NCI-H1048 (cell line): ENCODE measurements around the gene CCND2.

Experiments used
- DNase-seq: peaks from one replicate; lab custom pipeline; 2025; lab: John Stamatoyannopoulos, UW

Gene CCND2

DNA sequence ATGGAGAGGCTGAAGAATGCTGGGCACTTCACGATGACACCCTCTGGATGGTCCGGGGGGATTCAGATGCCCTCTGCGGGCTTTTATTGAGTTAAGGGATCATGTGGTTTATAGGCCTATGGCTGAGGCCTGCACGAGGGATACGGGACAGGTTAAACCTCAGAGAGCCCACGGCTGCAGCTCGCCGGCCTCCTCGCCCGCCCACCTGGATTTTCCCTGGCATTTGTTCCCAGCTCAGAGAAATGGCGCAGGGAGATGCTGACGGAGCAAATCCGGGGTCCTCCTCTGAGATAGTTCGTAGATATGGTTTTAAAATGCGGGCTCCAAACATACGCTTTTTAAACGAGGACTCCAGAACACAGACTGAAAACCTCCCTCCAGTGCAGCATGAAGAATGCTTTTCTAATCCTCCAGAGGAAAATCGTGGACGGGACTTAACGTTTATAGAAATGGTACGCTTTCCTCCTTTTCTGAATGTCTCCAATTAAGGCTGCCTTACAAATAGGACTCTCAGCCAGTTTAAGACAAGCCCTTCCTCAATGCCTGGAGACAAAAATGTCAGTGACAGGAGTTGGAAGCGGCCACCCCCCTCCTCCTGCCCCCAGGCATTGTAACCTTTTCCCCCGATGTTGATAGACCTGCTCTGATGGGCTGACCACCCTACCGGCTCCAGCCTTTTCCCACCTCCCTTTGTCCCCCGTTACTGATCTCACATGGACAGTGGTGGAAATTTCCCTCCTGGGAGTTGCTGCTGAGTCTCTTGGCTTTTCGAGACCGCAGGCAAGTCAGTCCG lies 16.6 kb downstream of the CCND2 start:
- DNase-seq, result no peak

DNA sequence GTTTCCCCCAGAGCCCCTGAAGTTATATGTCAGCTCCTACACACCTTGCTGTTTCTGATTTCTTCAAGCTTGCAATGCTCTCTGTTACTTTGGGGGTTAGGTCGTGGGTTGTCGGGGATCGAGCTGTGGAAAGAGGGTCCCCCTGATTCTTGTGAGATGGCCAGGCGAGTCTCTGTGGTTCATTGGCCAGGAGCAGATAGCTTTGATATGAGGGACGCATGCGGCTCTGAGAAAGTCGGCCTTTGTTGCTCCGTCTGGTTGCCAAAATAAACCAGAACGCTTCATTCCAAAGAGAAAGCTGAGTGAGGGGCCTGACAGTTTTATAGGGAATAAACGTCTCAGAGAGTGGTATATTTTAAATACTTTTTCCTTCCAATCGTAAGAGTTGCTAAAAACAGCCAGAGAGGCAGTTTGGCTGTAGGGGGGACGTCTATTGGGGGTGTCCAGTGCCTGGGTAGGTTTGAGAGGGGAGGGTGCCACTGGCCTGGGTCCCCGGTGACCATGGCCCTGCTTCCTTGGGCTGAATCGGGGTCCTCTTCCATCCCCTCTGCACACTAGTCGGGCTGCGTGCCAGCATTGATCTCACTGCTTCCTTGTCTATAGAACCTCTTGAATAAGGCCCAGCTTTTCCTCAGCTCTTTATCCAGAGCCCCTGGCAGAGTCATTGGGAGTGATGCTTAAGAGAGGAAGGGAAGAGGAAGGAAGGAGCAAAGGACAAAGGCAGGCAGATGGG lies 18.9 kb downstream of the CCND2 start:
- no peak for DNase-seq

DNA sequence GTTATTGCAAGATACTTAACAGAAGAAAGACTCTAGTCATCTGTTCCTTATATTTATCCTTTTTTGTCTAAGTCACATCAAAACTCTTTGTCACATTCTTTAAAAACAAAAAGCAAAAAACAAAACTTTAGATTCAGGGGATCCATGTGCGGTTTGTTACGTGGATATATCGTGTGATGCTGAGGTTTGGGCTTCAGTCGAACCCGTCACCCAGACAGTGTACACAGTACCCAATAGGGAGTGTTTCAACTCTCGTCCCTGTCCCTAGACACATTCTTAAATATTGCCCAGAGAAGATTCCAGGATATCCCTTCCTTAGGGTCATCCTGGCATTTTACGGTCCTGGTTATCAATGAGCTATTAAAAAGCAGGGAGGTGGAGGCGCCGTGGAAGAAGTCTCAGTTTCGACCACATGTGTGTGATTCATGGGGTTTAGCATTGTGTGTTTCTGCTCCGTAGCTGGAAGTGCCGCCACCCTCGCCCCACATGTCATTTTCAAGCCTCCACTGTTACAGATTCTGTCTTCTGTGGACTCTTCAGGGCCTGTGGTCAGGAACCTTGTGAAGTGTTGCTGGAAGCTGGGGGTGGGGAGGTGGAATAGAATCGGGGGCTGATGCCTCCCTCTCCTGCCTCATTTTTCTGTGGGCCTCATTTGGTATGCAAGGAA lies 19.9 kb downstream of the CCND2 start:
- DNase-seq, result no peak

DNA sequence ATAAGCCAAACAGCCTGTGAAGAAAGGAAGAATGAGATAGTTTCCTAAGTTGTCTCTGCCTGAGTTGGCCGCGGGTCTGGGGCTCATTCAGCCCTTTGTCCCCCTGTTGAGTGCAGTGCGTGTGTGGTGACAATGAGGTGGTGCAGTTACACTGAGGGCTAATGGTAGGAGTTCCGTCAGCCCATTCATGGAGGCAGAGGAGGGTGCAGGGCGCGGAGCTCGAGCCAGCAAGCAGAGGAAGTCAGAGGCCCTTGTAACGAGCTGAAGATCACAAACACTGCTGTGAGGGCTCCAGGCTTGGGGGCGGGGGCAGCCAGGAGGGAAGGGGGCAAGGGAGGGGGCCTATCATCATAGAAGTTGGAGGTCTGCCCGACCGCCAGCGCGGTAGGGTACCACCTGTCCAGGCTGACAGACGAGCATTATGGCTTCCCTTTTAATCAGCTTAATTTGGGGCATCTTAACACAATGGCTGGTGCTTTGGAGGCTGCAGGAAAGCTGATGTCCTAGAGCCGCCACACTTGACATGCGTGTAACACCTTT lies 20.5 kb downstream of the CCND2 start:
- DNase-seq, result no peak

DNA sequence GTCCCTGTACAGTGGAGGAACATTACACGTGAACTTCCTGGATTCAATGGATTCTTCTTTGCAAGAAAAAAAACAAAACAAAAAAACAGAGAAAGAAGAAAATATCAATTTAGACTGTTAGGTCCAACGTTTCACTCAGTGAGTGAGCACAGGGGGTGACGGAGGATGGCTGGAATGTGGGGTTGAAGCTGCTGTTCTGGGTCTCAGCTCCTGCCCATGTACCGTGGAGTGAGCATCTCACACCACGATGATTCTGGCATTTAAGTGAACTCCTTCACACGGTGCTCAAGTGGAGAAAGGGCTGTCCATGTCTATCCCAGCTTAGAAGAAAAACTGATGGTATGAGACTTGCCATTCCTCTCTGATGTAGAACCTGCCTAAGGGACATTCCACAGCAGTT lies 23.2 kb downstream of the CCND2 start:
- no peak for DNase-seq

DNA sequence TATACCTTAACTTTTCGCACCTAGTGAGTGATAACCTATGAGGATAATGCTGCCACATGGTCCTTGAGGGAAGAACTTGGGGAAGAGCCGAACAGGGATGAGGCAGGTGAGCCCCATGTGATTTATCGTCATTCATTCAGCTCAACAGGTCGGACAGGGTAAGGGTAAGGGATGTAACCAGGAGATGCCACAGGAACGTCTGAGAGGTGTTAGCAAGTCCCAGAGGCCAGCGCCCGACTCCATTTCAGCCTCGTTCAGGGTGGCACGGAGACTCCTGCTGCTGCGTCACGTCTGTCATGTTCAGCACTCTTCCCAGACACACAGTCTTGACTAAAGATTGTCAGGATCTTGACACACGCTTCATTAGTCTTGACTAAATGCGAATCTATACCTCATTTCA lies 24.1 kb downstream of the CCND2 start:
- no peak for DNase-seq

DNA sequence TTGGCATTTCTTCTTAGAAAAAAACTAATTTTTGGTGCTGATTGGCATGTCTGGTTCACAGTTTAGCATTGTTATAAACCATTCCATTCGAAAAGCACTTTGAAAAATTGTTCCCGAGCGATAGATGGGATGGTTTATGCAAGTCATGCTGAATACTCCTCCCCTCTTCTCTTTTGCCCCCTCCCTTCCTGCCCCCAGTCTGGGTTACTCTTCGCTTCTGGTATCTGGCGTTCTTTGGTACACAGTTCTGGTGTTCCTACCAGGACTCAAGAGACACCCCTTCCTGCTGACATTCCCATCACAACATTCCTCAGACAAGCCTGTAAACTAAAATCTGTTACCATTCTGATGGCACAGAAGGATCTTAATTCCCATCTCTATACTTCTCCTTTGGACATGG lies 27.3 kb downstream of the CCND2 start:
- no peak for DNase-seq

DNA sequence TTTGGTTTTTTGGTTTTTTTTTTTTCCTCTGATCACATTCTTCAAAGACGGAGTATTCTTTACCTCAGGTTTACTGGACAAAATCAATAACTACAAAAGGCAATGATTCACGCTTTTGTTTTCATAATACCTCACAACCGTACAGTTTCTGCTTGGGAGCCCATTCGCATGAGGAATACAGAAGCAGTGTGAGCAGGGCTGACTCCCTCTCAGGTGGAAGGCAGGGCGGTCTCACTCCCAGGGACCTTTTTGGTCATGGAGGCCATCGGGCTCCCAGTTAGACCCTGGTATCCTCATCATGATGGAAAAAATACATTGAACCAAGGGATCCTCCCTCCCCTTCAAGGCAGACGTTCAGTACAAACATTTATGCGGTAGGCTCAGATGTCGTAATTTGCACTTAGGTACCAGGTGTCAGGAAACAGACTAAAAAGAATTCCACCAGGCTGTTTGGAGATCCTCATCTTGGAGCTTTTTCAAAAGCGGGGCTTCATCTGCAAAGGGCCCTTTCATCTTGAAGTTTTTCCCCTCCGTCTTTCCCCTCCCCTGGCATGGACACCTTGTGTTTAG lies 28.5 kb downstream of the CCND2 start:
- DNase-seq, result no peak

DNA sequence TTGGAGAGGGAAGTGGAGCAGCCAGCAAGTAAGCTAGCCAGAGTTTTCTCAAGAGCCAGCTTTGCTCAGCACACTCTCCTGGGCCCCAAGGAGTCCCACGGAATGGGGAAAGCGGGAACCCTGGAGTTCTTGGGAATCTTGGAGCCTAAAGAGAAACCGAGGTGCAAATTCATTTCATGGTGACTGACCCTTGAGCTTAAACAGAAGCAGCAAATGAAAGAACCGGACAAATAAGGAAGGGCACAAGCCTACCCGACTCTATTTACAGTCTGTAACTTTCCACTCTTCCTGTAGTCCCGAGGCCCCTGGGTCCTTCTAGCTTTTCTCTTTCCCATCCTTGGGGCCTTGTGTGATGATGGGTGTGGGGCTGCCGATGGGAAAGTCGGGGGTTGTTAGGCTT lies 29.3 kb downstream of the CCND2 start:
- no peak for DNase-seq

DNA sequence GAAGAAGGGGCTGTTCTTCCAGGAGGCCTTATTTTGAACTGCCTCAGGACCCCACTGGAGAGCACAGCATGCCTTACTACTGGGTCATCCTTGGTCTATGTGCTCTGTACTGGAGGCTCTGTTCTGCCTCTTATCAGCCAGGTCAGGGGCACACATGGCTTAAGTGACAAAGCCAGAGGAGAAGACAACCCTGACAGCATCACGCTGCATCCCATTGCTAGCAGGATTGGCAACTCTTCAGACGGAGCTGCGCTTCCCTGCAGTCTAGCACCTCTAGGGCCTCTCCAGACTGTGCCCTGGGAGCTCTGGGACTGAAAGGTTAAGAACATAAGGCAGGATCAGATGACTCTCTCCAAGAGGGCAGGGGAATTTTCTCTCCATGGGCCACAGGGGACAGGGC lies 30.2 kb downstream of the CCND2 start:
- DNase-seq, result no peak

DNA sequence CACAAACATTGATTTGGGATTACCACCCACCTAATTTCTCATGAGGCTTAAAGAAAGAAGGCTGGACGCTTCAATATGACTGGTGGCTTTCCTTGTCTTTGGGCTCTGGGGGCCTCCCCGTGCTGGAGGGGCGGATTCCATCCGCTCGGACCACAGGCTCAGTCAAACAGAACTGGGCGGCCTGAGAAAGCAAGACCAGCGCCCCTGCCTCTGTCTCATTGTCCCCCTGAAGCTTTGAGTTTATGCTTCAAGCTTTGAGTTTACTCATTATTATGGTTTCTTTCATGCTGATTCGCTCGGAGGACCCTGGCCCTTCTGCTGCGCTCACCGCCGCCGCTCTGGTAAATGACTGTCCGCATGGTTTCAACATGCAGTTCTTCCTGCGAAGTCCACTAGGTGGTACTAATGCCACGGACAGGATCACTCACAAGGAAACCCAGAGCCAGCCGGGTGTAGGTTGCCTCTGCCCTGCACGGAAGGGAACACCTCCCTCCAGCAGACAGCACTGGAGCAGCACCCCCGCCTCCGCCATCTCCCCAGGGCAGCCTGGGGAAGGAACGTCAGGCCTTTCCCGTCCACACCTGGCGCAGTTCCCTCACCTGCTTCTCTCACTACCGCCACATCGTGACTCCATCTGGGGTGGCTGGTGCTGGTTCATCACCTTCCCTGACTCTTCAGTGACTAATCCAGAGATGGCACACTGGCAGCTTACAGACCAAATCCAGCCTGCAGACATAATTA lies 34.2 kb downstream of the CCND2 start:
- peak; percentile 41 for DNase-seq

DNA sequence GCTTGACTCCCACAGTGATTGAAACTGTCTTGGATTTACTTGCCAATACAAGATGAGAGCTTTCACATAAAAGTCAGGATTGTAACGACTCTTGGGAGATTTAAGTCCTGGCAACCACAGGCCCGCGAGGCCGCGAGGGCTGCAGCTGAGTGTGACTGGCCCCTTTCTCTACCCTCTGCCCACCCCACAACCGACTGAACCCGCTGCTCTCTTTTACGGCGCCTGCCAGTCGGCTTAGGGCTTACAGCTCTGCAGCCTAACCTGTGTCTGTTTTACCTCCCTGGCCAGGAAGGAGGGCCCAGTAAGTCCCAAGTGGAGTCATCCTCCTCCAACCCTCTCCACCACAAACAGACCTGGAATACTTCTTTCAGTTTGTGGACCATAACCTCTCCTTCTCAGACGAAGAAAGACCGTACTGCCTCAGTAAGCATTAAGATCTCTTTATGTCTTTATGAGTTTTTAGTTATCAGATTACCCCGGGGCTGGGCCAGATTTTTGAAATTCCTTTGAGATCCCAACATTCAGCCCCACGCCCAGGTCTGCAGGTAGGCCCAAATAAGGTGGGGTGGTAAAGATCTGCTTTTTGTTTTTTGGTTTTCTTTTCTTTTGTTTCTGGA lies 34.9 kb downstream of the CCND2 start:
- DNase-seq, result no peak

DNA sequence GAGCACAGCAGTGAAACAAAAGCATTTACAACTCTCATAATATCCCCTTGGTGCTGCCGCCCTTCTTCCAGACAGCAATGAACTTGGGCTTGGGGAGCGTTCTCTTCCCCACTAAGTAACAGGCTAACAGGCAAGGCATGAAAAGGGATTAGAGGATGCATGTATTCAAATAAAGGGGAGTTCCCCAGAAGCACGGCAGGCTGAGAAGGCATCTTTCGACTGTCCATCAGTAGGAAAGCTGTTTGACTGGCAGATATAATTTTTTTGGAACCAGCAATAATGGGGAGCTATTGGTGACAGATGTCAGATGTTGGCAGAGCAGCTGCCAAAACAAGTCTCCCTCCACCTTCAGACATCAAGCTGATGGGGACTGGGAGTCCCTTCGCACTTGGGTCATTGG lies 38.2 kb downstream of the CCND2 start:
- DNase-seq, result no peak

DNA sequence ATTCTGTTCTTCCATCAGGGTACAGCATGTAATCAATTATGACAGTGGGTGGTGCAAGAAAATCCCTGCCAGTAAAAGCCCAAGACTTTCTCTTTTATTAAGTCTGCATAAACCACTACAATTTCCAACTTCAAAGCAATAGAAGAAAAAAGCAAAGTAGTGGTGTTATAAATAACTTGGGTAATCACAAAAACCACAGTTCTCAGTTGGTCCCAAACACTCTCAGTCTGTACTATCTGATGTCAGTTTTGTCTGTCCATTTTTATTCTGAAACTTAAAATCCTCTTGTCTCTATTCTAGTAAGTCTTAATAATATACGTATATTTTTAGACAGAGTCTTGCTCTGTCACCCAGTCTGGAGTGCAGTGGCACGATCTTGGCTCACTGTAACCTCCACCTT lies 38.7 kb downstream of the CCND2 start:
- DNase-seq, result no peak

DNA sequence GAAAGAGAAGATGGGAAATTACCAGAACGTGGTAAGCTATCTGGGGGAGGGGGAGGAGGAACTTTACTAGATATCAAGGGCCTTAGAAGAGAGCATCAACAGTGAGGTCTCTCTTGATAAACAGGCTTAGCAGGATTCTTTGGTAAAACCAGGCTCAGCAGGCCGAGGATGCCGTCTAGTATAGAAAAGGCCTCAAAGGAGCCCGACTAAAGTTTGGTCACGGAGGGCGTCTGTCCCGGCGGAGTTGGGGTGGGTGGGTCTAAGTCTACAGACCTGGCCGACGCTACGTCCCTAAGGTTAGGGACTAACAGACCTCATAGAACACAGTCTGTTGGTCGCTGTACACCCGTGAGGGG lies 46.9 kb downstream of the CCND2 start:
- DNase-seq, result no peak

DNA sequence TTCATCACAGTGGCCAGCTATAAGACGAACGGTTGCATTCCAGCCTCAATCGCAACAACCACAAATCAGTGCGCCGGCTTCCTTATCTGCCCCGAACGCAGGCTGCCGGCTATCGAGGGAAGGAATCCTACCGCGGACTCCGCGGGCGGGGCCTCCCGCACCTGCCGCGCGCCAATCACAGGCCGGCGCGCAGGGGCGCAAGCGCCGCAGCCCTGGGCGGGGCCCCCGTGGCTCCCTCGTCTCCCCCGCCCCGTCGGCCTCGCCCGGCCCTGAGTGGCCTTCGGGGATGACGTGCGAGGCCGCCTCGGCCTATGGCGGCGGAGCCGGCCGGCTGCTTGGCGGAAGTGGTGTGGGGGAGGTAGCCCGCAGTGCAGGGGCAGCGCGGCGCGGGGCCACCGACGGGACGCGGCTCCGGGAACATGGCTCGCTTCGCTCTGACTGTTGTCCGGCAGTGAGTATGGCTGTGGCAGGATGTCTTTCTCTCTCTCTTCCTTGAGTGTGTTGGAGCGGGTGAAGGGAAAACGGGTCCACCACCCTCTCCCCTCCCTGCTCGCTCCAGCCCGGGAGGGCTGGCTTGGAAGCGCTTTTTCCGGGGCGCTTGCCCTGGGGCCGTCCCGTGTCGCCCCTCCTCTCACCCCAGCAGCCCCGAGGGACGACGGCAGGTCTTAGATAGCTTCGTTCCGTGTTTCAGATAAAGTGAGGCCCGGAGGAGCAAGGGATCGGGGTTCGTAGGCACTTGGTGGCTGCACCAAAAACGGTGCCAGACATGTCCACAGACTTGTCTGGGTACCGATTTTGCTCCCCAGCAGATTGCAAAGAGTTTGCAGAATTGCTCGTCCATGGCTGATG lies 47.5 kb downstream of the CCND2 start, which contains the start of gene TIGAR:
Gene TIGAR (plus strand): TSS at position 361 of the 849 bp plus-strand sequence. CDS start 59 bp downstream, at position 420.
- DNase-seq, result peak; percentile 70

DNA sequence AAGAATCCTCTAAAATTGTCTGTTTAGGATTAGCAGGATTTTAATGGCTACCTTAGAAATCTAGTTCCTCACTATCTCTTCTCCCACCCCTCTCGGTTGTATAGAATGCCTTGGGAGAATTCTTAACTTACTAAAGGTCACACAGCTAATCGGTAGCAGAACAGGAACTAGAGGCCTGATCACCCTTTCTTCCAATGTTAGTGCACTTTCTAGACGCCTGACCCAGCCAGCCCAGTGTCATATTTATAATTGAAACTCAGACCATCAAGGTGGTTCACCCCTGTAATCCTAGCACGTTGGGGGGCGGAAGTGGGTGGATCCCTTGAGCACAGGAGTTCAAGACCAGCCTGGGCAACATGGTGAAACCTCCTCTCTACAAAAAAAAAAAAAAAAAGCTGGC lies 49.2 kb downstream of the CCND2 start:
- no peak for DNase-seq
